T-helper 2 cell treated with Interferon-gamma antibody and Interleukin-4, amounts not matched to agents 5 μg/mL and 100 μg/mL, for 36 hours (primary cell): ENCODE data around the gene CRKL.

ENCODE experiments used
- DNase-seq: peaks from one replicate; pipeline ENCODE4 v3.0.0; 2021; ENCODE audit warnings: low spot score
- H3K27ac Mint-ChIP-seq: one replicate; pipeline ENCODE4 v1.8.0; 2021; ENCODE audit warnings: mild to moderate bottlenecking, mixed read lengths
- H3K27me3 Mint-ChIP-seq: one replicate; pipeline ENCODE4 v1.8.0; 2021; ENCODE audit warnings: low read depth, mixed read lengths
- H3K36me3 Mint-ChIP-seq: one replicate; pipeline ENCODE4 v1.8.0; 2021; ENCODE audit warnings: low read depth, mixed read lengths
- H3K4me1 Mint-ChIP-seq: one replicate; pipeline ENCODE4 v1.8.0; 2021; ENCODE audit warnings: low read depth, mixed read lengths
- H3K4me3 Mint-ChIP-seq: one replicate; pipeline ENCODE4 v1.8.0; 2022; ENCODE audit warnings: mild to moderate bottlenecking, moderate library complexity, mixed read lengths
- H3K9me3 Mint-ChIP-seq: one replicate; pipeline ENCODE4 v1.8.0; 2021; ENCODE audit warnings: mixed read lengths

Gene CRKL

GRCh38 chr22:20998411-20999336 lies 81.5 kb downstream of the CRKL start:
- H3K4me1 Mint-ChIP-seq, result peaks cover 7% of the 10 kb centered on the region
- no peak for DNase-seq

GRCh38 chr22:20999350-21000206 lies 82.4 kb downstream of the CRKL start:
- H3K9me3 Mint-ChIP-seq, result no peaks in the 10 kb centered on the region
- DNase-seq, result no peak
- H3K4me3 Mint-ChIP-seq, result peak overlapping the region; percentile 95
- no peaks in the 10 kb centered on the region for H3K27me3 Mint-ChIP-seq
- peaks cover 7% of the 10 kb centered on the region for H3K4me1 Mint-ChIP-seq
- peak overlapping the region; percentile 73 for H3K27ac Mint-ChIP-seq
- peaks cover 13% of the 10 kb centered on the region for H3K36me3 Mint-ChIP-seq

More at GRCh38 chr22:20998411-20999336, 81.5 kb downstream of the CRKL start:
- Mint-ChIP-seq H3K4me3 (no peak overlapping the region), H3K9me3 (no peaks in the 10 kb centered on the region), H3K36me3 (peaks cover 13% of the 10 kb centered on the region), H3K27me3 (no peaks in the 10 kb centered on the region), H3K27ac (peak overlapping the region; percentile 45)

GRCh38 chr22:21000207-21000986 lies 83.2 kb downstream of the CRKL start:
- peaks cover 7% of the 10 kb centered on the region for H3K4me1 Mint-ChIP-seq
- H3K27ac Mint-ChIP-seq, result peak overlapping the region; percentile 99
- no peaks in the 10 kb centered on the region for H3K27me3 Mint-ChIP-seq

GRCh38 chr22:21000987-21001600 lies 83.9 kb downstream of the CRKL start:
- Mint-ChIP-seq H3K4me1 (peaks cover 7% of the 10 kb centered on the region), H3K27me3 (no peaks in the 10 kb centered on the region), H3K27ac (peak overlapping the region; percentile 99), H3K9me3 (no peaks in the 10 kb centered on the region), H3K4me3 (peak overlapping the region; percentile 95), H3K36me3 (peaks cover 12% of the 10 kb centered on the region)
- no peak for DNase-seq

More at GRCh38 chr22:21000207-21000986, 83.2 kb downstream of the CRKL start:
- H3K36me3 Mint-ChIP-seq, result peaks cover 13% of the 10 kb centered on the region
- H3K4me3 Mint-ChIP-seq, result peak overlapping the region; percentile 95
- no peaks in the 10 kb centered on the region for H3K9me3 Mint-ChIP-seq
- DNase-seq, result no peak

GRCh38 chr22:21001601-21002325 lies 84.6 kb downstream of the CRKL start, which contains the start of gene THAP7:
Gene THAP7, minus strand, starts transcription at chr22:21002118. Its CDS starts 207 bp downstream, at chr22:21001911.
- peak; percentile 97 for DNase-seq
- H3K4me1 Mint-ChIP-seq, result peaks cover 7% of the 10 kb centered on the region
- H3K27me3 Mint-ChIP-seq, result no peaks in the 10 kb centered on the region
- H3K36me3 Mint-ChIP-seq, result peaks cover 10% of the 10 kb centered on the region
- H3K4me3 Mint-ChIP-seq, result peak within 1 kb of the TSS; percentile 95
- H3K9me3 Mint-ChIP-seq, result no peaks in the 10 kb centered on the region
- H3K27ac Mint-ChIP-seq, result peak within 1 kb of the TSS; percentile 99
